Osteocyte (in vitro differentiated cells): ENCODE data around the gene SPTLC1. TPM values are rescaled to one million over a fixed set of nuclear protein-coding genes. Genes with fewer than 3 reads are reported as not detected.
"Not testable (repeated sequence)": the region's sequence is repeated elsewhere in the genome, so short reads cannot be mapped to it uniquely, and the experiment has no call there.

Experiments used
- DNase-seq: peaks from one replicate; pipeline ENCODE4 v3.0.0; 2021; ENCODE audit warnings: mixed read lengths; ENCODE audit not compliant: unreplicated experiment; ENCODE audit errors: extremely low spot score
- H3K27ac Mint-ChIP-seq: one replicate; pipeline ENCODE4 v1.8.0; 2021; ENCODE audit warnings: mild to moderate bottlenecking, mixed read lengths; ENCODE audit not compliant: unreplicated experiment
- H3K27me3 Mint-ChIP-seq: one replicate; pipeline ENCODE4 v1.8.0; 2021; ENCODE audit warnings: mixed read lengths; ENCODE audit not compliant: unreplicated experiment
- H3K36me3 Mint-ChIP-seq: one replicate; pipeline ENCODE4 v1.8.0; 2021; ENCODE audit warnings: mixed read lengths; ENCODE audit not compliant: unreplicated experiment
- H3K4me1 Mint-ChIP-seq: one replicate; pipeline ENCODE4 v1.8.0; 2021; ENCODE audit warnings: mixed read lengths; ENCODE audit not compliant: unreplicated experiment
- H3K4me3 Mint-ChIP-seq: one replicate; pipeline ENCODE4 v1.8.0; 2021; ENCODE audit warnings: mild to moderate bottlenecking, moderate library complexity, mixed read lengths; ENCODE audit not compliant: unreplicated experiment
- H3K9me3 Mint-ChIP-seq: one replicate; pipeline ENCODE4 v1.8.0; 2021; ENCODE audit warnings: mixed read lengths; ENCODE audit not compliant: unreplicated experiment
- total RNA-seq: library from RNA; stranded (reverse); gene quantifications from 2 replicates; pipeline ENCODE4 v1.2.1, GENCODE V29; 2021
- TF ChIP-seq, protein P1 (sequence below): fragments of 200-600 bp; sonication (generic); IDR thresholded peaks from 2 replicates; pipeline ENCODE4 v1.5.0; 2021; ENCODE audit warnings: antibody characterized with exemption, mild to moderate bottlenecking, moderate library complexity

SPTLC1 gene
- total RNA-seq, 1 donor from 2014 or later, result 93.9 TPM

DNA sequence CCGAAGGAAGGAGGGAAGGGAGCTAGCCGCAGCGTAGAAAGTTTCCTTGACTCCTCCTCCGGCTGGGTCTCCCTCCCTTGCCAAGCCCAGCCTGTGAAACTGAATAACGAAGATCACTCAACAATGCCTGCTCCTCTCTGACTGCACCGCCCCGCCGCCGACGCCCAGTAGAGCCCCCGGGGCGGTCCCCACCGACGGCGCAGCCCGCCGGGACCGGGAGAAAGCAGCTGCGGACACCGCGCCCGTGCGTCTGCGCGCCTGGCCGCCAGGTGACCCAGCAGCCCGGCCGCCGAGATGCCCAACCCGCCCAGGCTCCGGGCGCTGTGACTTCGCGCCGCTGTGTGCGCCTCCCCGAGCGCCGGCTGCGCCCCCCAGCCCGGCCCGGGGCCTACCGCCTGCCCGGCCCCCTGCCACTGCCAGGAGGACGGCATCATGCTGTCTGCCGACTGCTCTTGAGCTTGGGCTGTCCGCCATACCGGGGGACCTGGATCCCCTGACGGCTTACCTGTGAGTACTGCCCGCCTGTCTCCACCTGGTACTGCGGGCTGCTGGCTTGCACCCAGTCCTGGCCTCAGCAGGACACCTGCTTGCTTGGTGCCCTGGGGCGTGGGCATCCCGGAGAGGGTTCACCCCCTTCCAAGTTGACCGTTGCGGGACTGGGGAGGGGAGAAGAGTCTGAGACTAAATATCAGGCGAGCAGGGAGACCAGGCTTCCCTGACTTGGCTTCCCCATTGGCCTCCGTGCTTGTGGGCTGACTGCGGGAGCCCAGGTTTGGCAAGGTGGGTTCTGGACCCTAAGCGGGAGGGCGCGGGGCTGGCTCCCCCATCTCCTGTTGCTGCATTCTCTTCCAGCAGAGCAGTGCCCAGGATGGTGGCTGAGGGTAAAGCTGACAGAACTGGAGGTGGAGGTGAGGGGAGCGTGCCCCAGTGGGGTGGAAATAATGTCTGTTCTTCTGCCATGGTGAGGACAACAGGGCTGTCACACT is 26.2 kb upstream of the SPTLC1 start:
- peaks cover 47% of the 10 kb centered on the region for H3K4me1 Mint-ChIP-seq
- peak overlapping the region; percentile 44 for H3K27ac Mint-ChIP-seq
- DNase-seq, result peak; percentile 85
- peak overlapping the region; percentile 83 for H3K4me3 Mint-ChIP-seq
- H3K36me3 Mint-ChIP-seq, result peaks cover 9% of the 10 kb centered on the region
- H3K9me3 Mint-ChIP-seq, result no peaks in the 10 kb centered on the region
- TF ChIP-seq, protein P1, sequence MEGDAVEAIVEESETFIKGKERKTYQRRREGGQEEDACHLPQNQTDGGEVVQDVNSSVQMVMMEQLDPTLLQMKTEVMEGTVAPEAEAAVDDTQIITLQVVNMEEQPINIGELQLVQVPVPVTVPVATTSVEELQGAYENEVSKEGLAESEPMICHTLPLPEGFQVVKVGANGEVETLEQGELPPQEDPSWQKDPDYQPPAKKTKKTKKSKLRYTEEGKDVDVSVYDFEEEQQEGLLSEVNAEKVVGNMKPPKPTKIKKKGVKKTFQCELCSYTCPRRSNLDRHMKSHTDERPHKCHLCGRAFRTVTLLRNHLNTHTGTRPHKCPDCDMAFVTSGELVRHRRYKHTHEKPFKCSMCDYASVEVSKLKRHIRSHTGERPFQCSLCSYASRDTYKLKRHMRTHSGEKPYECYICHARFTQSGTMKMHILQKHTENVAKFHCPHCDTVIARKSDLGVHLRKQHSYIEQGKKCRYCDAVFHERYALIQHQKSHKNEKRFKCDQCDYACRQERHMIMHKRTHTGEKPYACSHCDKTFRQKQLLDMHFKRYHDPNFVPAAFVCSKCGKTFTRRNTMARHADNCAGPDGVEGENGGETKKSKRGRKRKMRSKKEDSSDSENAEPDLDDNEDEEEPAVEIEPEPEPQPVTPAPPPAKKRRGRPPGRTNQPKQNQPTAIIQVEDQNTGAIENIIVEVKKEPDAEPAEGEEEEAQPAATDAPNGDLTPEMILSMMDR, result peak; percentile 14
- H3K27me3 Mint-ChIP-seq, result no peaks in the 10 kb centered on the region

DNA sequence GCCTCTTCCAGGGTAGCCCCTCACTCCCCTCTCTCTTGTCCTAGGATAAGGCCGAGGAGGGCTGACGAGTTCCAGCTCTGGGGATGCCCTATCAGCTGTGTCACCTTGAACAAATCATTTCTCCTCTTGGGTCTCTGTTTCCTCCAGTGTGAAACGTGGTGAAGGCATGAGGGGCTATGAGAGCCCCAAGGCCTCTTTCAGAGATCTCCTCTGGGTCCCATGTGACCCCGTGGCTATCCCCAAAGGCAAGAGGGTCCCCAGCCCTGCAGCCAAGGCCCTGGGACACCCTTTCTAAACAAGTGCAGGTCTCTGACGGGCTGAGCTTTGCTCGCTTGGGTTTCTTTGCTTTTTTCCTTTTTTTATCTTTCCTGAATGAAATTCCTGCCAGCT is 25.5 kb upstream of the SPTLC1 start:
- peaks cover 40% of the 10 kb centered on the region for H3K4me1 Mint-ChIP-seq
- peaks cover 9% of the 10 kb centered on the region for H3K36me3 Mint-ChIP-seq
- no peaks in the 10 kb centered on the region for H3K9me3 Mint-ChIP-seq
- H3K27me3 Mint-ChIP-seq, result no peaks in the 10 kb centered on the region
- TF ChIP-seq, protein P1, result no peak
- peak; percentile 64 for DNase-seq
- peak overlapping the region; percentile 16 for H3K27ac Mint-ChIP-seq
- H3K4me3 Mint-ChIP-seq, result peak overlapping the region; percentile 83

DNA sequence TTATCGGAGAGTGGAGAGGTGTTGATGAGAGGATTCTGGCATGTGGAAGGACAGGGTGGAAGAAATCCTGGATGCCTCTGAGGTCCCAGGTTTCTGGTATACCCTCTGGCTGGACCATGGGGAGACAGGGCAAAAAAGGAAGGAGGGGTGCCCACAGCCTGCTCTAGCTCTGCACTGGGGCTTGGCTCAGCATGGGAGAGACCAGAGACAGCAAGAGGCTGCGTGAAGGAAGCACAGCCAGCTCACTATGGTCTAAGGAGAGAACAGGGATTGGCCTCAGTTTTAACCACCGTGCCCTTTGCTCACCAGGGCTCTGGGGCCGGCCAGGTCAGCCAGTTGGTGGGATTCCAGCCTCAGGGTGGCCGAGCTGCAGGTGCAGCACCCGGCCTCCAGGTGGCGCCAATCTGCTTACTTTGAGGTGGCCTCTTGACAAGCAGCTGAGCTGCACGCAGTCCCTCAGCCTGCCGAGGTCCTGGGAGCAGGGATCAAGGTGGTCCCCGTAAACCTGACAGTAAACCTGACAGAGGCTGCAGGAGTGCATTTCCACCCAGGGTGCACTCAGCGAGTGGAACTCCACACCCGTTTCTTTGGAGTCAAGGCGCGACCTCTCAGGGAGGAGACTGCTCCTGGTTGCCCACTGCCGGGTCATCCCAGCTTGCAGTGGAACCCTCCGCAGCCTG is 25.0 kb upstream of the SPTLC1 start:
- Mint-ChIP-seq H3K4me1 (peaks cover 36% of the 10 kb centered on the region), H3K36me3 (peaks cover 9% of the 10 kb centered on the region), H3K9me3 (no peaks in the 10 kb centered on the region), H3K4me3 (peak overlapping the region; percentile 83), H3K27ac (no peak overlapping the region), H3K27me3 (no peaks in the 10 kb centered on the region)
- DNase-seq, result peak; percentile 91
- TF ChIP-seq, protein P1, result peak; percentile 96

DNA sequence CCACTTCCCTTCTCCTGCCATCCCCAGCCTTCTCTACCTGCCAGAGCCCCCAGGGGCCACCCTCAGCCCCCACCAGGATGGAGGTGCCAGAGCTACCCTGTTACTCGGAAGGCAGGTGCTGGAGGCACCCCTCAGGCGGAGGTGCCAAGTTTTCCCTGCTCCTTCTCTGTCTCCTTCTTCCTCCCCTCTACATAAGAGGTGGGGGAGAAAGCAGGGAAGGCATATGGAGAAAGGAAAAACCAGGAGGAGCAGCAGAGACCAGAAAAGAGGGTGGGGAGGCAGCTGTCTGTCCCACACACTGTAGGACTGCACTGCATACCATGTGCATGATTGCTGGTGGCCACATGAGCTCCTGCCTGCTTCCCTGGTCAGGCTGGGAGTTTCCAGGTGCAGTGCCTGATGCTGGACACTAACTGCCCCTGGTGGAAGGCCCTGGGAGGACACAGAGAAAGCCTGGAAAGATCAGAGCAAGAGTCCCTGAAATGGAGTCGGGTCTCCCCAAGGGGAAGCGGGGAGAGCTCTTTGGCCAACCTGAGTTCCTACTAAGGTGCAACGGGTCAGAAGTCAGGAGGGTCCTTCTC is 23.8 kb upstream of the SPTLC1 start:
- not testable (repeated sequence) for H3K9me3 Mint-ChIP-seq, H3K4me3 Mint-ChIP-seq, DNase-seq, H3K36me3 Mint-ChIP-seq, H3K27me3 Mint-ChIP-seq
- peaks cover 40% of the 10 kb centered on the region for H3K4me1 Mint-ChIP-seq
- TF ChIP-seq, protein P1, result peak; percentile 43
- peak overlapping the region; percentile 54 for H3K27ac Mint-ChIP-seq
